KMS-11 (cell line): ENCODE measurements around the gene VPS54.
"Not testable (repeated sequence)": the region's sequence is repeated elsewhere in the genome, so short reads cannot be mapped to it uniquely, and the experiment has no call there.

Experiments
- H2AFZ ChIP-seq: fragments of 200-600 bp; sonication (generic); 2 replicates; pipeline ENCODE4 v1.6.1; 2016; ENCODE audit warnings: antibody characterized with exemption, mixed run types, low read depth
- H3K27ac ChIP-seq: fragments of 200-600 bp; sonication (generic); 2 replicates; pipeline ENCODE4 v1.6.1; 2016; ENCODE audit warnings: mild to moderate bottlenecking, mixed run types
- H3K27me3 ChIP-seq: fragments of 200-600 bp; sonication (generic); 2 replicates; pipeline ENCODE4 v1.6.1; 2017; ENCODE audit warnings: mild to moderate bottlenecking, low read depth, mixed run types, moderate library complexity; ENCODE audit not compliant: insufficient read depth
- H3K36me3 ChIP-seq: fragments of 200-600 bp; sonication (generic); 2 replicates; pipeline ENCODE4 v1.6.1; 2017; ENCODE audit warnings: mild to moderate bottlenecking, mixed run types; ENCODE audit not compliant: insufficient read depth
- H3K4me1 ChIP-seq: fragments of 200-600 bp; sonication (generic); 2 replicates; pipeline ENCODE4 v1.6.1; 2016; ENCODE audit warnings: mild to moderate bottlenecking, low read depth, mixed run types; ENCODE audit not compliant: poor library complexity, severe bottlenecking
- H3K4me2 ChIP-seq: fragments of 200-600 bp; sonication (generic); 2 replicates; pipeline ENCODE4 v1.7.0; 2016; ENCODE audit warnings: mild to moderate bottlenecking, mixed run types
- H3K4me3 ChIP-seq: fragments of 200-600 bp; sonication (generic); IDR thresholded peaks from 2 replicates; pipeline ENCODE4 v1.6.1; 2017; ENCODE audit warnings: low read depth, low read length, mixed read lengths; ENCODE audit not compliant: insufficient read depth
- H3K79me2 ChIP-seq: fragments of 200-600 bp; sonication (generic); 2 replicates; pipeline ENCODE4 v1.6.1; 2016; ENCODE audit warnings: low read depth, mixed run types; ENCODE audit not compliant: insufficient read depth
- H3K9ac ChIP-seq: fragments of 200-600 bp; sonication (generic); 2 replicates; pipeline ENCODE4 v1.6.1; 2016; ENCODE audit warnings: mild to moderate bottlenecking, mixed run types
- H4K20me1 ChIP-seq: fragments of 200-600 bp; sonication (generic); 2 replicates; pipeline ENCODE4 v1.6.1; 2016; ENCODE audit warnings: mild to moderate bottlenecking, mixed run types; ENCODE audit not compliant: insufficient read depth
- CTCF ChIP-seq: fragments of 200-600 bp; sonication (generic); conservative IDR thresholded peaks from 2 replicates; pipeline ENCODE4 v1.6.1; 2017; ENCODE audit warnings: low read depth, mild to moderate bottlenecking, antibody characterized with exemption, low read length, moderate library complexity, mixed read lengths

Gene VPS54

GRCh38 chr2:63993871-63994270 is 25.4 kb downstream of the VPS54 start:
- 0 out of 2 replicates have a peak, but pooled peaks cover 7% of the 10 kb centered on the region for H3K79me2 ChIP-seq
- no peak overlapping the region for H3K4me2 ChIP-seq
- no peak overlapping the region for H3K4me3 ChIP-seq

GRCh38 chr2:63993130-63993584 is 26.1 kb downstream of the VPS54 start:
- not testable (repeated sequence) for H3K4me2 ChIP-seq, H3K27me3 ChIP-seq, H4K20me1 ChIP-seq, H2AFZ ChIP-seq, H3K9ac ChIP-seq, H3K4me3 ChIP-seq, H3K36me3 ChIP-seq, H3K79me2 ChIP-seq, H3K27ac ChIP-seq, H3K4me1 ChIP-seq

More at GRCh38 chr2:63993871-63994270, 25.4 kb downstream of the VPS54 start:
- Histone ChIP-seq H4K20me1 (no peaks in the 10 kb centered on the region), H3K4me1 (no peaks in the 10 kb centered on the region), H2AFZ (no peak overlapping the region), H3K27ac (no peak overlapping the region), H3K36me3 (no peaks in the 10 kb centered on the region), H3K9ac (no peak overlapping the region), H3K27me3 (no peaks in the 10 kb centered on the region)
- TF ChIP-seq CTCF, result no peak

- 0 out of 2 replicates have a peak, but pooled peaks cover 7% of the 10 kb centered on the region for H3K79me2 ChIP-seq
- TF ChIP-seq CTCF, result no peak
- H3K4me1 ChIP-seq, result no peaks in the 10 kb centered on the region
- no peaks in the 10 kb centered on the region for H3K36me3 ChIP-seq
- H2AFZ ChIP-seq, result no peak overlapping the region
- H4K20me1 ChIP-seq, result no peaks in the 10 kb centered on the region
- no peak overlapping the region for H3K27ac ChIP-seq
- H3K27me3 ChIP-seq, result no peaks in the 10 kb centered on the region
- no peak overlapping the region for H3K4me2 ChIP-seq
- no peak overlapping the region for H3K4me3 ChIP-seq
- H3K9ac ChIP-seq, result no peak overlapping the region
Measured at GRCh38 chr2:63992061-63992685, 27.1 kb downstream of the VPS54 start.

GRCh38 chr2:63991173-63991999 is 27.8 kb downstream of the VPS54 start:
- not testable (repeated sequence) for H3K4me3 ChIP-seq, H3K79me2 ChIP-seq, H3K9ac ChIP-seq, H2AFZ ChIP-seq, H4K20me1 ChIP-seq, H3K4me1 ChIP-seq, H3K27ac ChIP-seq, H3K4me2 ChIP-seq, H3K27me3 ChIP-seq, H3K36me3 ChIP-seq

GRCh38 chr2:63990072-63990471 is 29.2 kb downstream of the VPS54 start:
- no peak overlapping the region for H3K9ac ChIP-seq

GRCh38 chr2:63988842-63989436 is 30.3 kb downstream of the VPS54 start:
- peaks cover 20% of the 10 kb centered on the region for H3K4me1 ChIP-seq
- H3K27ac ChIP-seq, H3K4me3 ChIP-seq, H2AFZ ChIP-seq, H3K36me3 ChIP-seq, H4K20me1 ChIP-seq, H3K9ac ChIP-seq, H3K4me2 ChIP-seq, H3K79me2 ChIP-seq, H3K27me3 ChIP-seq: not testable (repeated sequence)

More at GRCh38 chr2:63990072-63990471, 29.2 kb downstream of the VPS54 start:
- Histone ChIP-seq H3K36me3 (no peaks in the 10 kb centered on the region), H3K4me2 (no peak overlapping the region), H3K4me3 (no peak overlapping the region), H3K4me1 (peaks cover 9% of the 10 kb centered on the region), H3K27me3 (no peaks in the 10 kb centered on the region), H3K79me2 (peaks cover 7% of the 10 kb centered on the region; the same call in 1 of the 2 replicates), H2AFZ (no peak overlapping the region), H4K20me1 (no peaks in the 10 kb centered on the region), H3K27ac (no peak overlapping the region)
- TF ChIP-seq CTCF, result no peak
